Raji (cell line): ENCODE measurements around the gene FBXW11.

Experiments
- POLR2A ChIP-seq: IDR thresholded peaks from 2 replicates; pipeline ENCODE4 v1.6.1; 2011; ENCODE audit warnings: low read depth, low read length, control low read depth; ENCODE audit not compliant: insufficient read depth

Gene FBXW11

DNA sequence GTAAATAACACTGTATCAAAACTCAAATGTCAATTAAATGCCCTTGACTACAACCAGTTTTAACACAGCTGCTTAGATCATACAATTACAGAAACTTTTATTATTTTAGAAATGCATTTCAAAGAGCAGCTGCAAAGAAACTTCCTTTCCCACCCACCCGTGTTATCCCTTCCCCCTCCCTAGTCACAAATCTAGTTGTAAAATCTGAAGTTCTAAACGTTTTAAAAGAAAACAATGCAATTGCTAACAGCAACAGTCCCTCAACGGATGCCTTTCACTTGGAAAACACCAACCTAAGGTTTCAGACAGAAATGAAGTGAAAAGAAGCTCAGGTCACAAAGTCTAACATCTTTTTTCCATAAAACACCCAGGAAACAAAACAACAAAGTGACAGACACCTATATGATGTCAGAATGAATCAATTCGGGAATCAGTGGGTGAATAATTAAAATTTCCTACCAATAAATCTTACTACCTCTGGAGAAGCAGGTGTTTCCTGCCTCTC is 100.3 kb downstream of the FBXW11 start:
- no peak for TF ChIP-seq POLR2A

DNA sequence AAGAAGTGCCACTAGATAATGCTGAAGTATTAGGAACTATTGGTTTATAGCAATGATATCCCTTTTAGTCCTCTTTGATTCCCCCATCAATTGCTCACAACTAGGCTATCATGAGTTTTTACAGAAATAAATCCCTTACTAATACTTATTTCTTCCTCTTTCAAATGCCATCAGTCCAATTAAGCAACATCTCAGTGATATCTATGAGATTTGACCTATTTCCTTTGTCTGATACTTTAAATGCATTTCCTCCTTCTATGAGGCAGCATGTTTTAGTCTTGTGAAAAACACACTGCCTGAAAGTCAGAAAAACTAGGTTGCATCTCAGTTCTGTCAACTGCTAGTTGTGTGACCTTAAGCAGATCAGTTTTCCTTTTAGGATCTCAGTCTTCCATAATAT is 101.6 kb downstream of the FBXW11 start:
- no peak for TF ChIP-seq POLR2A

DNA sequence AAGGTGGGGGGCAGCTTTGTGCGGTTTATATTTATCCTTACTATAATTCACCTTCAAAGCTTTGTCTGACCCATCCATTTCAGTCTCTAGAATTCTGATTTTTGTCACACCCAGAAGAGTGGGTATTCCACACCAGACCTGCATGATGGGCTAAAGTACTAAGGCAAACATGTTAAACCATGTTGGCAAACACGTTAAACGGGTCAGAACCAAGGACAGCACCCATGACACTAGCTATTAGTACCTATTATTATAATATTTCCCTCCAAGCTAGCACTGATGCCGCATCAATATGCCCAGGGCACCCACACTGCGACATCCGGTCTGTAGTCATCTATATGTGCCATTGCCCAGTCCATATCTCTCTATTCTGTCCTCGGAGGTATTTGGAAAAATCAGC is 104.7 kb downstream of the FBXW11 start:
- TF ChIP-seq POLR2A = no peak

- no peak for TF ChIP-seq POLR2A
These were observed 106.6 kb downstream of the FBXW11 start for GRCh38 chr5:171899792-171900191.

DNA sequence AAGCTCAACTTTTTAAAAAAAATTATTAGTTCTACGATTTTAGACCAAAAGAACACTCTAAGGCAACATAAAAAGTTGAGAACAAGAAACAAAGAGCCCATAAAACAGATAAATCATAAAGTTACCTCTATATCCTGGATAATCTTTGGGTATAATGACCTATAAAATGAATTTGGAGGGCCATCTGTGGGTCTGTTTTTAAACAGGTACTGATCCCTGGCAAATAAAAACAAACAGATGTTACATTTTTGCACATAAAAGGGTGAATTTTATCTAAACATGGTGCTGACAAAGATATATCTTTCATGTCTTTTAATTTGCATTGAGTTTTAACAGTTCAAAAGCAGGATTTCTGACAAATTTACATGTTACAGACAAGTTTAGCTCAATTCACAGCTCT is 107.6 kb downstream of the FBXW11 start:
- TF ChIP-seq POLR2A = no peak

- TF ChIP-seq POLR2A = no peak
These were observed 108.1 kb downstream of the FBXW11 start for GRCh38 chr5:171898386-171898785.

DNA sequence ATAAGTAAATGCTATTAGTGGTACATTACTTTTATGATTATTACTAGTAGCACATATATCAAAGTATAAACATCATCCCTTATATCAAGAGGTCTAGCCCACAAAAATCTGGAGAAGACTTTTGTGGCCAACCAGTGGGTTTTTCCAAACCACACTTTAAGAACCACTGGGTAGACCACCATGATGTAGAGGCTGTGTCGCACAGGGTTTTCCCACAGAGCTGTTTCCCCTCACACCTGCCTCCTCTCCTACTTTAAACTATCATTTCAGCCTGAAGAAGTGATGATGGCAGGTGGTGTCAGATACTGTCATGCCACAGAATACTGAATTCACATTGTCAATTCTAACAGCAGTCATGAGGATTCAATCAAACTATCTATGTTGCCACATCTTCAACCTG is 109.2 kb downstream of the FBXW11 start:
- TF ChIP-seq POLR2A = no peak

GRCh38 chr5:171895081-171895480 is 111.4 kb downstream of the FBXW11 start:
- TF ChIP-seq POLR2A = no peak

DNA sequence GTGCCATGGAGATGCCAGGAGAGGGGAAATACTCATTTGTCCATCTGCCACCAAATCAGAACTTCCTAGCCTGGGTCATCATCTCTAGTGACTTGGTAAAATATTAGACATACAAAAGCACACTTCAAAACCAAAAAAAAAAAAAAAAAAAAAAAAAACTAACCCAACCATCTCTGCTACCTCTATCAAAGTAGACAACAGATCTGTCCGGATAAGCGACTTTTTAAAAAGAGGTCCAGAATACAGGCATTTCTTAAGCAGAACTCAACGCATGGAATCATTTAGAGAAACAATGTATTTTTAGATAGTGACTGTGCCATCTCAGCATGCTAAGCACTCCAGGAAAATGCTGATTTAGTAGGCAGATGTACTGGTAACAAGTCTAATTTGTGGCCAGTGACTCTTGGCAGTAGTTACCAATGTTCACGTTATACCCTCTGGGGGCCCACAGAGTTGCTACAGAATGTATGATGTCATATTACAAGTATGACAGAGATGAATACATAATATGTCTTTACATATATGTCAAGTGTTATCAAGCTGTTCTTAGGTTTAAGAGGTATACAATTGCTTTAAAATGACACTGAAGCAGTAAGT is 113.0 kb downstream of the FBXW11 start:
- no peak for TF ChIP-seq POLR2A

DNA sequence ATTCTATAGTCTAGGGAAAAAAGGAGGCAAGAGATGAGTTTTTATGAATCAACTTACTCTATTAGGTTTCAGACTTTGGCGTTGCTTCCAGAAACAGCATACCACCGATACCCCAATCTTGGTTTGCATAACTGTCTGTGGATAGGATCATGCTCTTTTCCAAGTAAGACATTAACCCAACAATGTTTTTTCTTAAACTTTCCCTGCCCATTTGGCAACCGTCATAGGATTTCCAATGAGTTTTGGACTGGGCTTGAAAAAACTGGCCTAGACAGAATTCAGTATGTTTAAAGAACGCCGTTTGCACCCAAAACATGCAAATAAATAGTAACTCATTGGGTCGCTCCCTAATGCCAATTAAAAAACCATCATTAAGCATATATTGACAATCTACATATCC is 114.8 kb downstream of the FBXW11 start:
- TF ChIP-seq POLR2A = no peak

DNA sequence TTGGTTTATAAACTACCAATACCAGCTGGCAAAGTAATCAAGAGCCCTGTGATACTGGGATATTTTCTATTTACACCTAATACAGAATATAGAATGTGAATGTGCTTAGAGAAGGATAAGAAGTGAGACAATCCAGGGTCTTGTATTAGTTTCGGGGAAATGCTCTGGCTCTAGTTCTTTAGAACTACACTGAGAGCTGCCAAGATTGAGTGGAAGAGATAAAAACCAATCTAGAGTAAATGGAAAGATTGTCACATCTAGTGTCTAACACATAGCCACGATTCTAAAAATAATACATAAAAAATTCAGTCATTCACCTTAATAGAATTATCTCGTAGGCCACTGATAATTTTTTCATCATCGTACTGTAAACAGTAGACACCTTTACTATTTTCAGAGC is 115.3 kb downstream of the FBXW11 start:
- no peak for TF ChIP-seq POLR2A

DNA sequence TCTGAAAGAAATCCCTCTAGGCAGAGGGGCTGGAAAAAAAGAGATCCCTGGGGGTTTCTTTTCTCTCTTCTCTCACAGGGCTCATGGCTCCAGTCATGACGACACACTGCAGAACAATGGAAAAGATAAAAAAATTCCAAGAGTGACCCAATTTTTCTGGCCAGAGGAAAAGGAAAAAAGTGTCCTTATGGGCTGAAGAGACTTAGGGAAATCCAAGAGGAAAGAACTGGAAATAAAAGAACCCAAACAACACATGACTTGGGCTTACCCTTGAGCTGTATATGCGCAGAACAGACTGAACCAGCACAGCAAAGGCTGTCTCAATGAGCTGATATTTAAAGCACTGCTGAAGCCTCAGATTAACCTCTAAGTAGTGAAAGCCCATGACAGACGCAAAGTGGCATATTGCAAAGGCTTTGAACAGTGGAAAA is 118.4 kb downstream of the FBXW11 start:
- TF ChIP-seq POLR2A = no peak

GRCh38 chr5:171882118-171882517 is 124.3 kb downstream of the FBXW11 start:
- TF ChIP-seq POLR2A = no peak

GRCh38 chr5:171874234-171874633 is 132.2 kb downstream of the FBXW11 start:
- no peak for TF ChIP-seq POLR2A

GRCh38 chr5:171872666-171873065 is 133.8 kb downstream of the FBXW11 start:
- TF ChIP-seq POLR2A = no peak

GRCh38 chr5:171871711-171872110 is 134.7 kb downstream of the FBXW11 start:
- TF ChIP-seq POLR2A = no peak

DNA sequence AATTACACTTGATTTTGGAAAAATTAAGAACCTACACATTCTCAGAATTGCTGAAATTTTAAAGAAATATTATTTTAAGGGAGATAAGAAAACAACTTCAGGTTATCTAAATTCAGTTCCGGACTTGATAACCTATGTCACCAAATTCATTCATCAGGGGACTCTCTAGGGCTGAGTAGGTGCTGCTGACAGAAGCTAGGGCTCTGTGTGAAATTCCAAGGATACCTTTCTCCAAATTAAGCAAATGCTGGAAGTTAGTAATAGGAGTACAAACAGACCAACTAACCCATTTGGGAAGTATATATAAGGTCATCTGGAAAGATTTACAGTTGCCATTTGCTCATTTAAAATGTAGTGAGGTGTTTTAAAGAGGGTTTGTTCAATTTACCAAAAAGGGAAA is 136.5 kb downstream of the FBXW11 start:
- TF ChIP-seq POLR2A = no peak

- TF ChIP-seq POLR2A = no peak
These were observed 138.2 kb downstream of the FBXW11 start for GRCh38 chr5:171868236-171868635.

- TF ChIP-seq POLR2A = no peak
These were observed 138.7 kb downstream of the FBXW11 start for GRCh38 chr5:171867786-171868185.
